GM20431 (cell line): Measurements from ENCODE around the gene PAK6.

Experiments
- in situ Hi-C: fragments of 300-500 bp; cut with MseI, MboI; formaldehyde crosslinking; loops from one replicate; pipeline ENCODE4 v1.15.0; 2020; ENCODE audit warnings: low sequenced_read_pairs; ENCODE audit not compliant: unreplicated experiment

Gene PAK6

GRCh38 chr15:40271685-40272484 is 33.0 kb downstream of the PAK6 start:
- in situ Hi-C loops: loop anchor here (25.0 kb wide), 1 partner anchor 235 kb away; the partner anchor contains the start of gene SRP14

DNA sequence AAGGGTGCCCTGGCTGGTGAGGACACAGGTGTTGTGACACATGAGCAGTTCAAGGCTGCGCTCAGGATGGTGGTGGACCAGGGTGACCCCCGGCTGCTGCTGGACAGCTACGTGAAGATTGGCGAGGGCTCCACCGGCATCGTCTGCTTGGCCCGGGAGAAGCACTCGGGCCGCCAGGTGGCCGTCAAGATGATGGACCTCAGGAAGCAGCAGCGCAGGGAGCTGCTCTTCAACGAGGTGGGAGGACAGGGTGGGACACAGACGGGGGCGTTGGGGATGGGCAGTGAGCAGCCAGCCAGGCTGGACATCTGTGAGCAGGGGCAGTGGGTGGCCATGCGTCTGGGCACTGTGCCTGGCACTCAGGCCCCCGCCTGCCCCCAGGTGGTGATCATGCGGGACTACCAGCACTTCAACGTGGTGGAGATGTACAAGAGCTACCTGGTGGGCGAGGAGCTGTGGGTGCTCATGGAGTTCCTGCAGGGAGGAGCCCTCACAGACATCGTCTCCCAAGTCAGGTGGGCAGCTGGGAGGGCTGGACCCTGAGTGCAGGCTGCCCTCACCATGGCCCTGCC is 33.7 kb downstream of the PAK6 start:
- in situ Hi-C loops: loop anchor here (25.0 kb wide), 1 partner anchor 235 kb away; the partner anchor contains the start of gene SRP14

- in situ Hi-C loops: loop anchor here (25.0 kb wide), 1 partner anchor 236 kb away; the partner anchor contains the start of gene SRP14
Measured at GRCh38 chr15:40273428-40273827, 34.6 kb downstream of the PAK6 start.

DNA sequence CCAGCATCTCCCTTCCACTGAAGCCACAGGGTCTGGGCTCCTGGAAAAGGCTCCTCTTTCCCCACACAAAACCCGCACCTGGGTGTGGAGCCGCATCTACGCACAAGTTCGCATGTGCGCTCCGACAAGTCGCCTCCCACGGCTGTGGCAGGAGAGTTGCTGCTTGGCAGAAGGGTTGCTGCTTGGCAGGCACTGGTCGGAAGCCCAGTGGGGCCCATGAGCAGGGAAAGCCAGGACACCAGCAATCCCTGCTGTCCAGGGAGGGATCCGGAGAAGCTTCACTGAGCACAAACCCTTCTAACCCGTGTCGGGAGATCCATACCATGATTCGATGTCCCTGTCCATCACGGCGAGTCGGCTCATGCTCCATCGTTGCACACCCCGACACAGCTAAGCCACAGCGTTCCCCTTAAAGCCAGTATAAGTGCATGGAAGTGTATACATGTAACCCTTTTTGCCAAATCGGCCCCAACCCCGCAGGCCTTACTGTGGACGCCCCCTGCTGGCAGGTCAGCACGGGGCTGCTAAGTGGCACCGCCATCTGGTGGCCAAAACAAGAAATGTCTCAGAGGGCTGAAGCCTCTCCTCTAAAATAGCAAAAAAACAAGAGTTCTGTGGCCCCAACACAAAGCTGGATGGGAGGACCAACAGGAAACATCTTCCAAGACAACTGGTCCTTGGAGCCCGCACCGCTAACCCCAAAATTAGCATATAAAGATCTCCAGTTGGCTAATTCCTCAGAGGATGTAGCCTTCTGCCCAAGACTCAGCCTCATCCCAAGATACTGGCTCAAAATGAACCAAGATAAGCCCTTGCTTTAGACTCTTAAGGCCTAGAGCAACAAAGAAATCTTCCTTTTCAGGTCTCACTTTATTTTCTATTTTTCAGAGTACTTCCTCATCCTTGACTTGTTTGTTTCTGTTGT is 35.7 kb downstream of the PAK6 start:
- in situ Hi-C loops: loop anchor here (25.0 kb wide), 1 partner anchor 237 kb away; the partner anchor contains the start of gene SRP14

DNA sequence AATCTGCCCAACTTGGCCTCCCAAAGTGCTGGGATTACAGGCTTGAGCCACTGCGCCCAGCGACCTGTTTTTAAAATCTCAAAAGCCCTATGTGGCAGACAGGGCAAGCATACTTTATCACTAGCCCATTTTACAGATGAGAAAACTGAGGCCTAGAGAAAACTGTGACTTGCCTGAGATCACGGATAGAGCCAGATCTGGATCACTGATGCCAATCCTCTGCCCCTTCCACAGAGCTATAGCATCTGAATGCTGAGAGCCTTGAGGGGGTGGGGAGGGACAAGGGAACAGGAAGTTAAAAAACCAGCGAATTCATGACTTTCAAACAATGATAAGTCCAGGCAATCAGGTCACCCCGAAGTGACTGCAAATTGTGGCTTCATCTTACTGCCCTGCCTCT is 36.7 kb downstream of the PAK6 start:
- in situ Hi-C loops: no loop called here

- in situ Hi-C loops: no loop called here
Measured at GRCh38 chr15:40275954-40276353, 37.1 kb downstream of the PAK6 start.

GRCh38 chr15:40276927-40277326 is 38.1 kb downstream of the PAK6 start:
- in situ Hi-C loops: no loop called here

GRCh38 chr15:40277471-40277870 is 38.6 kb downstream of the PAK6 start:
- in situ Hi-C loops: no loop called here

GRCh38 chr15:40278026-40278425 is 39.2 kb downstream of the PAK6 start:
- in situ Hi-C loops: no loop called here

DNA sequence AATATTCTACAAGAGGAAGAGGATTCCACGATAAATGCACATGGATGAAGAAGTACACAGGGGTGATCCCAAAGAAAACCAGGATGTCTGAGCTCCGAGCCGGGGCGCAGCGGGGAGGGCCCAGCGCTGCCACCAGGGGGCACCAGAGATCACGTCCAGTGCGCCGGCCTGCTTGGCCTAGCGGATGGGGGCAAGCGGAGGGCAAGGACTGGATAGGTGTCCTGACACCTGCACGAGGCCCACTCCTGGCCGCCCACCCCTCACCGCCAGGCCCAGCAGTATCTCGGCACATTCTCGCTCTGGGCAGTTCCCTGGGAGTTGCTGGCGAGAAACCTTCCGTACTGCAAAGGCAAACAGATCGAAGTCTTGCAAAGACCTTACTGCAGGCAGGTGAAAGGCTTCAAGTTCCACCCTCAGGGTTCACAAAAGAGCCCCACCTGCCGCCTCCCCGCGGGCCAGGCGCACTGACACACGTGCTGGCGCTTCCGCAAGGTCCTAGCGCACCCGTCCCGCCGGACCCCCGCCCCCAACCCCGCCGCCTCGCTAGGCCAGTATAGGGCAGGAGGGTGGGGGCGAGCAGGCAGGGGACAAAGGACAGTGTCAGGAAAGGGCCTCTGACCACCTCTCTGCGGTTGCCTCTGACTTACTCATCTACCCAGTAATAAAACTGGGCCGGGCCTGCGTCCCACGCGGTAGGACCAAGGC is 40.7 kb downstream of the PAK6 start:
- in situ Hi-C loops: no loop called here

- in situ Hi-C loops: no loop called here
Measured at GRCh38 chr15:40280260-40281056, 41.6 kb downstream of the PAK6 start.

- in situ Hi-C loops: no loop called here
Measured at GRCh38 chr15:40281057-40281800, 42.4 kb downstream of the PAK6 start.

- in situ Hi-C loops: no loop called here
Measured at GRCh38 chr15:40281801-40282146, 42.9 kb downstream of the PAK6 start.

GRCh38 chr15:40282147-40282868 is 43.4 kb downstream of the PAK6 start:
- in situ Hi-C loops: no loop called here

DNA sequence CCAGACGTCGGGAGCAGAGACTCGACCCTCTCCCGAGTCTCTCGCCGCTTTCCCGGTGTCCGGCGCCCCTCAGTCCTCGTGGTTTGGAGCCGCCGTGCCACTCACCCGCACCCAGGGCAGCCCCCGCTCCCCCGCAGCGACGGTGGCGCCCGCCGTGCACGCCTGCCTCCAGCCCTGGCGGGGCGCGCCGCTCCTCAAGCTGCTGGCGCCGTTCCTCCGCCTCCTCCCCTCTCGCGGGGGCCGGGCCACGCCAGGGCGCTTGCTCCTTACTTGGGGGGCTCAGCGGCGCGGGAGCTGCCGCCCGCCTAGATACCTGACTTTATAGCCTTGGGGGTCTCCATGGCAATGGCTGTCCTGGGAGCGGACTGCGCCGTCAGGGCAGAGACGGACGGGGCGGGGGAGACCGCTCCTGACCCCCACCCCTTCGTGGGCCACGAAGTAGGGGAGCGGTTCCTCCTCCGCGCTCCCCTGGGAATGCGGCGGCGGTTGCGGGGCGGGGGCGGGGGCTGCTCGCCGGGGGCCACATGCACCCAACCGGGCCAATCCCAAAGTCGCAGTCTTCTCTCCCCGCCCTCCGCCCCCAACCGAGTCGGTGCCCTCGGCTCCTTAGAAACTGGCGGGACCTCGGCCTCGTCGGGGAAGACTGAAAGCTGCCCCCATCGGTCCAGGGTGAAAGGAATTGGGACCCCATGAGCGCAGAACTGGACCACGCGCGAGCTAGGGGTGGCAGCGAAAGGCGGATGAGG is 44.2 kb downstream of the PAK6 start, which contains the start of gene ANKRD63:
ANKRD63 (minus strand) TSS at position 196 of the 746 bp plus-strand sequence. CDS start 478 bp downstream, outside the sequence.
- in situ Hi-C loops: no loop called here

- in situ Hi-C loops: no loop called here
Measured at GRCh38 chr15:40283615-40284300, 44.9 kb downstream of the PAK6 start.
